SK-N-SH treated with all-trans-retinoic acid at 6 μM for 48 hours (cell line): ENCODE measurements around the gene AMN.

Source experiments
- ARNTL ChIP-seq: fragments of 450-650 bp; formaldehyde crosslinking; IDR thresholded peaks from 2 replicates; pipeline ENCODE4 v1.5.0; 2020; ENCODE audit warnings: low read depth, mild to moderate bottlenecking, moderate library complexity, borderline replicate concordance
- BACH2 ChIP-seq: fragments of 250-450 bp; sonication (Bioruptor Pico); IDR thresholded peaks from 2 replicates; pipeline ENCODE4 v1.9.0; 2021; ENCODE audit warnings: mild to moderate bottlenecking, borderline replicate concordance
- GLIS3 ChIP-seq: fragments of 250-450 bp; sonication (Bioruptor Pico); IDR thresholded peaks from 2 replicates; pipeline ENCODE4 v1.5.0; 2020; ENCODE audit warnings: mild to moderate bottlenecking, moderate library complexity
- ISL1 ChIP-seq: fragments of 250-450 bp; sonication (Bioruptor Pico); IDR thresholded peaks from 2 replicates; pipeline ENCODE4 v2.1.2; 2022; ENCODE audit warnings: mild to moderate bottlenecking, moderate library complexity
- OSR1 ChIP-seq: fragments of 250-450 bp; sonication (Bioruptor Pico); IDR thresholded peaks from 2 replicates; pipeline ENCODE4 v1.8.0; 2022; ENCODE audit warnings: moderate library complexity, mild to moderate bottlenecking, inconsistent platforms
- SNAI2 ChIP-seq: fragments of 250-450 bp; sonication (Bioruptor Pico); IDR thresholded peaks from 2 replicates; pipeline ENCODE4 v1.5.0; 2020; ENCODE audit warnings: mild to moderate bottlenecking, moderate library complexity
- TOX ChIP-seq: fragments of 250-450 bp; sonication (Bioruptor Pico); IDR thresholded peaks from 2 replicates; pipeline ENCODE4 v1.8.0; 2021; ENCODE audit warnings: mild to moderate bottlenecking, moderate library complexity, borderline replicate concordance
- ZC3H10 ChIP-seq: fragments of 250-450 bp; sonication (Bioruptor Pico); IDR thresholded peaks from 2 replicates; pipeline ENCODE4 v1.5.1; 2021; ENCODE audit warnings: mild to moderate bottlenecking, moderate library complexity
- ZFP3 ChIP-seq: fragments of 250-450 bp; sonication (Bioruptor Pico); IDR thresholded peaks from 2 replicates; pipeline ENCODE4 v1.5.0; 2020; ENCODE audit warnings: mild to moderate bottlenecking, moderate library complexity
- ZNF70 ChIP-seq: fragments of 450-650 bp; formaldehyde crosslinking; IDR thresholded peaks from 2 replicates; pipeline ENCODE4 v1.5.0; 2020; ENCODE audit warnings: mild to moderate bottlenecking, moderate library complexity
- TF ChIP-seq, protein P1 (sequence below): fragments of 250-450 bp; sonication (Bioruptor Pico); IDR thresholded peaks from 2 replicates; pipeline ENCODE4 v1.5.1; 2020; ENCODE audit warnings: low read depth, mild to moderate bottlenecking, moderate library complexity
- TF ChIP-seq, protein P2 (sequence below): fragments of 250-450 bp; sonication (Bioruptor Pico); IDR thresholded peaks from 2 replicates; pipeline ENCODE4 v1.8.0; 2020; ENCODE audit warnings: mild to moderate bottlenecking, moderate library complexity, borderline replicate concordance
- TF ChIP-seq, protein P3 (sequence below): fragments of 250-450 bp; sonication (Bioruptor Pico); IDR thresholded peaks from 2 replicates; pipeline ENCODE4 v1.5.0; 2020; ENCODE audit warnings: mild to moderate bottlenecking, moderate library complexity

DNA sequence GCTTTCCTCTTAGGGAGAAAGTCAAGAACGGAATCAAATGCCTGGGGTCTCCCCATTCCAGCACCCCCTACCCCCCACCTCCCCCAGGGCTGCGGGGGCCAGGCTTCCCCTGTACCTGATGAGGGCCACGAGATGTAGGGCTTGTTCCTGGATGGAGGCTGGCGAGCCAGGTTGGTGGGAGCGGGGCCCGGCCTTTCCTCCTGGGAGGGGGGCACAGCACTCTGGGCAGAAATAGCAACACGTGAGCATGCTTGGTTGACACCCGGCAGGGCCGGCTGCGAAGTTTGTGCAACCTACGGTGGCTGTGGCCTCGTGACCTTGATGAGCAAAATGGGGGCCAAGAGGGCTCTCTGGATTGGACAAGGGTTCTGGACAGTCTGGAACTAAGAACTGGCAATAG lies 15.7 kb downstream of the AMN start:
- TF ChIP-seq, protein P1, sequence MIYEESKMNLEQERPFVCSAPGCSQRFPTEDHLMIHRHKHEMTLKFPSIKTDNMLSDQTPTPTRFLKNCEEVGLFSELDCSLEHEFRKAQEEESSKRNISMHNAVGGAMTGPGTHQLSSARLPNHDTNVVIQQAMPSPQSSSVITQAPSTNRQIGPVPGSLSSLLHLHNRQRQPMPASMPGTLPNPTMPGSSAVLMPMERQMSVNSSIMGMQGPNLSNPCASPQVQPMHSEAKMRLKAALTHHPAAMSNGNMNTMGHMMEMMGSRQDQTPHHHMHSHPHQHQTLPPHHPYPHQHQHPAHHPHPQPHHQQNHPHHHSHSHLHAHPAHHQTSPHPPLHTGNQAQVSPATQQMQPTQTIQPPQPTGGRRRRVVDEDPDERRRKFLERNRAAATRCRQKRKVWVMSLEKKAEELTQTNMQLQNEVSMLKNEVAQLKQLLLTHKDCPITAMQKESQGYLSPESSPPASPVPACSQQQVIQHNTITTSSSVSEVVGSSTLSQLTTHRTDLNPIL (CRISPR knock-in tag), result no peak
- TF ChIP-seq ARNTL (no peak), TOX (CRISPR knock-in tag) (no peak), ISL1 (CRISPR knock-in tag) (no peak), SNAI2 (CRISPR knock-in tag) (no peak), BACH2 (CRISPR knock-in tag) (no peak), ZNF70 (CRISPR knock-in tag) (no peak), ZFP3 (CRISPR knock-in tag) (no peak), GLIS3 (CRISPR knock-in tag) (no peak), OSR1 (no peak), ZC3H10 (CRISPR knock-in tag) (no peak)
- TF ChIP-seq, protein P2, sequence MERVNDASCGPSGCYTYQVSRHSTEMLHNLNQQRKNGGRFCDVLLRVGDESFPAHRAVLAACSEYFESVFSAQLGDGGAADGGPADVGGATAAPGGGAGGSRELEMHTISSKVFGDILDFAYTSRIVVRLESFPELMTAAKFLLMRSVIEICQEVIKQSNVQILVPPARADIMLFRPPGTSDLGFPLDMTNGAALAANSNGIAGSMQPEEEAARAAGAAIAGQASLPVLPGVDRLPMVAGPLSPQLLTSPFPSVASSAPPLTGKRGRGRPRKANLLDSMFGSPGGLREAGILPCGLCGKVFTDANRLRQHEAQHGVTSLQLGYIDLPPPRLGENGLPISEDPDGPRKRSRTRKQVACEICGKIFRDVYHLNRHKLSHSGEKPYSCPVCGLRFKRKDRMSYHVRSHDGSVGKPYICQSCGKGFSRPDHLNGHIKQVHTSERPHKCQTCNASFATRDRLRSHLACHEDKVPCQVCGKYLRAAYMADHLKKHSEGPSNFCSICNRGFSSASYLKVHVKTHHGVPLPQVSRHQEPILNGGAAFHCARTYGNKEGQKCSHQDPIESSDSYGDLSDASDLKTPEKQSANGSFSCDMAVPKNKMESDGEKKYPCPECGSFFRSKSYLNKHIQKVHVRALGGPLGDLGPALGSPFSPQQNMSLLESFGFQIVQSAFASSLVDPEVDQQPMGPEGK (CRISPR knock-in tag), result no peak
- TF ChIP-seq, protein P3, sequence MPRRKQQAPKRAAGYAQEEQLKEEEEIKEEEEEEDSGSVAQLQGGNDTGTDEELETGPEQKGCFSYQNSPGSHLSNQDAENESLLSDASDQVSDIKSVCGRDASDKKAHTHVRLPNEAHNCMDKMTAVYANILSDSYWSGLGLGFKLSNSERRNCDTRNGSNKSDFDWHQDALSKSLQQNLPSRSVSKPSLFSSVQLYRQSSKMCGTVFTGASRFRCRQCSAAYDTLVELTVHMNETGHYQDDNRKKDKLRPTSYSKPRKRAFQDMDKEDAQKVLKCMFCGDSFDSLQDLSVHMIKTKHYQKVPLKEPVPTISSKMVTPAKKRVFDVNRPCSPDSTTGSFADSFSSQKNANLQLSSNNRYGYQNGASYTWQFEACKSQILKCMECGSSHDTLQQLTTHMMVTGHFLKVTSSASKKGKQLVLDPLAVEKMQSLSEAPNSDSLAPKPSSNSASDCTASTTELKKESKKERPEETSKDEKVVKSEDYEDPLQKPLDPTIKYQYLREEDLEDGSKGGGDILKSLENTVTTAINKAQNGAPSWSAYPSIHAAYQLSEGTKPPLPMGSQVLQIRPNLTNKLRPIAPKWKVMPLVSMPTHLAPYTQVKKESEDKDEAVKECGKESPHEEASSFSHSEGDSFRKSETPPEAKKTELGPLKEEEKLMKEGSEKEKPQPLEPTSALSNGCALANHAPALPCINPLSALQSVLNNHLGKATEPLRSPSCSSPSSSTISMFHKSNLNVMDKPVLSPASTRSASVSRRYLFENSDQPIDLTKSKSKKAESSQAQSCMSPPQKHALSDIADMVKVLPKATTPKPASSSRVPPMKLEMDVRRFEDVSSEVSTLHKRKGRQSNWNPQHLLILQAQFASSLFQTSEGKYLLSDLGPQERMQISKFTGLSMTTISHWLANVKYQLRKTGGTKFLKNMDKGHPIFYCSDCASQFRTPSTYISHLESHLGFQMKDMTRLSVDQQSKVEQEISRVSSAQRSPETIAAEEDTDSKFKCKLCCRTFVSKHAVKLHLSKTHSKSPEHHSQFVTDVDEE (CRISPR knock-in tag), result no peak
